GM19468 (cell line): Measurements from ENCODE around the gene MRPL38.

Experiments
- ATAC-seq: cut with Tn5 transposase; IDR thresholded peaks from one replicate; pipeline ENCODE4 v1.9.1; 2021; ENCODE audit warnings: mild to moderate bottlenecking, moderate library complexity, moderate number of reproducible peaks; ENCODE audit not compliant: unreplicated experiment; ENCODE audit errors: extremely low read depth

Gene MRPL38

GRCh38 chr17:75920045-75920560, 15.4 kb upstream of the MRPL38 start:
- ATAC-seq = no peak

- ATAC-seq = no peak
Observed at GRCh38 chr17:75919611-75920010, 14.9 kb upstream of the MRPL38 start.

GRCh38 chr17:75917917-75918445, 13.3 kb upstream of the MRPL38 start:
- ATAC-seq = no peak

- no peak for ATAC-seq
Observed at GRCh38 chr17:75917141-75917916, 12.6 kb upstream of the MRPL38 start.

GRCh38 chr17:75915268-75915667, 10.6 kb upstream of the MRPL38 start:
- no peak for ATAC-seq

GRCh38 chr17:75914643-75915267, 10.1 kb upstream of the MRPL38 start:
- ATAC-seq = no peak

- ATAC-seq = no peak
Observed at GRCh38 chr17:75913537-75914210, 9.0 kb upstream of the MRPL38 start.

GRCh38 chr17:75910699-75911098, 6.0 kb upstream of the MRPL38 start:
- ATAC-seq = no peak

GRCh38 chr17:75909812-75910274, 5.2 kb upstream of the MRPL38 start:
- ATAC-seq = no peak

- no peak for ATAC-seq
Observed at GRCh38 chr17:75909051-75909811, 4.5 kb upstream of the MRPL38 start.

- ATAC-seq = no peak
Observed at GRCh38 chr17:75908201-75908600, 3.5 kb upstream of the MRPL38 start.

- no peak for ATAC-seq
Observed at GRCh38 chr17:75906143-75906884, 1.6 kb upstream of the MRPL38 start.

- no peak for ATAC-seq
Observed at GRCh38 chr17:75902406-75902805, 2.3 kb downstream of the MRPL38 start.

GRCh38 chr17:75901727-75902126, 3.0 kb downstream of the MRPL38 start:
- ATAC-seq = no peak

- no peak for ATAC-seq
Observed at GRCh38 chr17:75900691-75901533, 3.8 kb downstream of the MRPL38 start.

GRCh38 chr17:75899767-75900468, 4.8 kb downstream of the MRPL38 start:
- no peak for ATAC-seq

- no peak for ATAC-seq
Observed at GRCh38 chr17:75899353-75899752, 5.3 kb downstream of the MRPL38 start.

GRCh38 chr17:75898791-75899190, 5.9 kb downstream of the MRPL38 start:
- no peak for ATAC-seq
